Activated naive CD8-positive, alpha-beta T cell treated with anti-CD3 and anti-CD28 coated beads, Interleukin-2, amount 10 ng/mL, durations not matched to agents 7 days and 5 days (primary cell): ENCODE results near the gene FAM72C. TPM values are rescaled to one million over a fixed set of nuclear protein-coding genes. Genes with fewer than 3 reads are reported as not detected.
"Not testable (repeated sequence)": the region's sequence is repeated elsewhere in the genome, so short reads cannot be mapped to it uniquely, and the experiment has no call there.

ENCODE experiments used
- ATAC-seq: fragments of 150-1000 bp; cut with Tn5 transposase; one replicate; pipeline ENCODE4 v1.10.0; 2021; ENCODE audit warnings: low read depth, moderate library complexity
- POLR2A ChIA-PET: fragments of 350-600 bp; sonication (Branson Sonifier 250); formaldehyde crosslinking; loops from one replicate; lab custom pipeline; 2021; ENCODE audit warnings: antibody characterized with exemption; lab: Charles Lee
- DNase-seq: peaks from one replicate; pipeline ENCODE4 v3.0.0; 2021
- H3K27ac Mint-ChIP-seq: one replicate; pipeline ENCODE4 v1.8.0; 2022; ENCODE audit warnings: mild to moderate bottlenecking, mixed read lengths
- H3K27me3 Mint-ChIP-seq: one replicate; pipeline ENCODE4 v1.8.0; 2022; ENCODE audit warnings: mild to moderate bottlenecking, moderate library complexity, mixed read lengths
- H3K36me3 Mint-ChIP-seq: one replicate; pipeline ENCODE4 v1.8.0; 2021; ENCODE audit warnings: mild to moderate bottlenecking, mixed read lengths
- H3K4me1 Mint-ChIP-seq: one replicate; pipeline ENCODE4 v1.8.0; 2021; ENCODE audit warnings: mixed read lengths
- H3K4me3 Mint-ChIP-seq: one replicate; pipeline ENCODE4 v1.8.0; 2022; ENCODE audit warnings: mild to moderate bottlenecking, moderate library complexity, mixed read lengths
- H3K9me3 Mint-ChIP-seq: one replicate; pipeline ENCODE4 v1.8.0; 2021; ENCODE audit warnings: mixed read lengths
- total RNA-seq, 2 experiments: library from RNA; stranded (reverse); gene quantifications; one replicate each; pipeline ENCODE4 v1.2.3, GENCODE V29; 2021

Gene FAM72C
- total RNA-seq, 2 experiments from 2014 or later = 8.0 to 9.1 TPM

DNA sequence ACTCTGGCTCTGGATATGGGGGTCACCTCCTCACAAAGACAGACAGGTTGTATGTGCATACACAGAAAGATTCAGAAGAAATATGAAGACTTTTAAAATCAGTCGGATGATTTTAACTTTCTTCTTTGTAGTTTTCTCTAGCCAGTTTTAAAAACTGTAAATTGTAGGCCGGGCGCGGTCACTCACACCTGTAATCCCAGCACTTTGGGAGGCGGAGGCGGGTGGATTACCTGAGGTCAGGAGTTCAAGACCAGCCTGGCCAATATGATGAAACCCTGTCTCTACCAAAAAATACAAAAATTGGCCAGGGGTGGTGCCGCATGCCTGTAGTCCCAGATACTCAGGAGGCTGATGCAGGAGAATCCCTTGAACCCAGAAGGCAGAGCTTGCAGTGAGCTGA, 58.1 kb downstream of the FAM72C start:
- H3K4me1 Mint-ChIP-seq, H3K4me3 Mint-ChIP-seq, DNase-seq, H3K9me3 Mint-ChIP-seq, H3K27ac Mint-ChIP-seq, H3K27me3 Mint-ChIP-seq, POLR2A ChIA-PET, ATAC-seq, H3K36me3 Mint-ChIP-seq: not testable (repeated sequence)
